ENCODE measurements around the gene PNLIPRP3.
"Not testable (repeated sequence)": the region's sequence is repeated elsewhere in the genome, so short reads cannot be mapped to it uniquely, and the experiment has no call there.

Gene PNLIPRP3
- long read RNA-seq, donor 1, result 0 reads
- long read RNA-seq, donor 2, result 0 reads
- long read RNA-seq, donor 3, result 0 reads
- long read RNA-seq, donor 4, result 0 reads
- long read RNA-seq, donor 5, result 0 reads
- long read RNA-seq, donor 6, result 0 reads
- long read RNA-seq, donor 7, result 0 reads
- long read RNA-seq, donor 8, result 0 reads

GRCh38 chr10:116427671-116428070 lies at the start of gene PNLIPRP3:
Gene PNLIPRP3, plus strand, starts transcription at chr10:116427847. Its CDS starts 166 bp downstream, at chr10:116428013.
- no peak for DNase-seq

- DNase-seq, result no peak
These were observed 45.4 kb upstream of the PNLIPRP3 start for GRCh38 chr10:116382290-116382689.

GRCh38 chr10:116385311-116385710 lies 42.3 kb upstream of the PNLIPRP3 start:
- DNase-seq, result no peak

DNA sequence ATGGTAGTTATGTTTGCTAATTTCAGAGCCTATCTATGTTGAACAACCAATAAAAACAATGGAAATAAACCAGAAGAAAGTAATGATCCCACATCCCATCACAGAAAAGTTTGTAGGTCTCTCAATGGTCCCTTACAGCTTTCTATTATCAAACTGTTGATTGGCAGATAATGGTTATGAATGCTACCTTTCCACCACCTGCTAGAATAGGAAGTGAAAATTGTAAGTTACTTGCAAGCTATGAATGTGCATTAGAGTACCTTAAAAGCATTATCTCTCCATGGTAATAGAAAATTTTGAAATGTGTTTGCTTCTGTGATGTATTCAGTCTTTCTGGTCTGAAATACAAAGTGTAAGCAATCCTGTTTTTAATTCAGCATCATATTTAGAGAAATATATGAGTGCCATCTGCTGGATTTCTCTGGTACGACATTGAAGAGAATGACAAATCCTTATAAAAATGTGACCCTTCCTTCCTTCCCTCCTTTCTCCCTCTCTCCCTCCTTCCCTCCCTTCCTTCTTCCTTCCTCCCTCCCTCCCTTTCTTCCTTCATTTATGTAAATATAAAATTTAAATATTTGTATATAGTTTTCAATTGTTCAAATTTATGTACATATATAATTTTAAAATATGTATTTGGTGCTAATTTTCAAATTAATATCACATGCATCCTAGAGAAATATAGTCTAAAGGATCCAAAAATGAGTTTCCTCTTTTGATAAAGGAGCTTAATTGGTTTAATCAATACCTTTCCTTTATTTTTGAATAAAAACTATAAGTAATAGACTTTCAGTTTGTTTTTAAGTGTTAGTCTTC lies 41.4 kb upstream of the PNLIPRP3 start:
- no peak for DNase-seq

DNA sequence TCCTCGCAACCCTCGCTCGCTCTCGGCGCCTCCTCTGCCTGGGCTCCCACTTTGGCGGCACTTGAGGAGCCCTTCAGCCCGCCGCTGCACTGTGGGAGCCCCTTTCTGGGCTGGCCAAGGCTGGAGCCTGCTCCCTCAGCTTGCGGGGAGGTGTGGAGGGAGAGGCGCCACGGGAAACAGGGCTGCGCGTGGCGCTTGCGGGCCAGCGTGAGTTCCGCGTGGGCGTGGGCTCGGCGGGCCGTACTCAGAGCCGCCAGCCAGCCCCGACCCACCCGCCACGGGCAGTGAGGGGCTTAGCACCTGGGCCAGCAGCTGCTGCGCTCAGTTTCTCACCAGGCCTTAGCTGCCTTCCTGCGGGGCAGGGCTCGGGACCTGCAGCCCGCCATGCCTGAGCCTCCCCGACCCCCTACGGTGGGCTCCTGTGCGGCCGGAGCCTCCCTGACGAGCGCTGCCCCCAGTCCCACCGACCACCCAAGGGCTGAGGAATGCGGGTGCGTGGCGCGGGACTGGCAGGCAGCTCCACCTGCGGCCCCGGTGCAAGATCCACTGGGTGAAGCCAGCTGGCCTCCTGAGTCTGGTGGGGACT lies 34.3 kb upstream of the PNLIPRP3 start:
- DNase-seq, result not testable (repeated sequence)

DNA sequence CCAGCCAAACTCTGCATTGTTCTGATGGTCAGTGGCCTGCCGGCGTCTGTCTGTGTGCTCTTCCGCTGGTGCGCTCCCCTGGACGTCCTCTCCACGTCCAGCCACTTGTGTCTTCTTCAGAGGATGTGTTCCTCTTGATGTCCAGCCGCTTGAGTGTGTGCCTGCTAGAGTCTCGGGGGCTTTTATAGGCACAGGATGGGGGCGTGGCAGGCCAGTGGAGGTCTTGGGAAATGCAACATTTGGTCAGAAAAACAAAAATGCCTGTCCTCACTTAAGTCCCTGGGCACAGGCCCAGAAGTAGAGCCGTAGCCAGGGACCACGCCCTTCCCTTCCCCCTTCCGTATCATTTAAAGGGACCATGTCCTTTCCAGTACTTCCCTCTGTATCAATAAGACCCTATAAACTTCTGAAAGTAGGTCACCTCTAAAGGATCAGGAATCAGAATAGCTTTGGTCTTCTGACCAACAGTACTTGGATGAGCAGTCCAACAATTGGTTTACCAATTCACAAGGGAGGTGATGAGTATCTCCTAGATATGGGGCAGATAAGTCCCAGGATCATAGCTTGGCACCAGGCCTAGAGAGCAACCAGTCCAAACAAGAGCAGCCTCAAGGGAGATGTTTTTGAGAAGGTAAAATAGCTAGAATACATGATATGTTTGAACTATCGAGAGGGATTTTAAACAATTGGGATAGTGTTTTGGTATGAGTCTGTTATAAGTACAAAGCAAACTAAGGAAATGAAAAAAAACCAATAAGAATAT lies 32.2 kb upstream of the PNLIPRP3 start:
- no peak for DNase-seq

- no peak for DNase-seq
These were observed 29.4 kb upstream of the PNLIPRP3 start for GRCh38 chr10:116398224-116398623.

- no peak for DNase-seq
These were observed 24.8 kb upstream of the PNLIPRP3 start for GRCh38 chr10:116402858-116403257.

DNA sequence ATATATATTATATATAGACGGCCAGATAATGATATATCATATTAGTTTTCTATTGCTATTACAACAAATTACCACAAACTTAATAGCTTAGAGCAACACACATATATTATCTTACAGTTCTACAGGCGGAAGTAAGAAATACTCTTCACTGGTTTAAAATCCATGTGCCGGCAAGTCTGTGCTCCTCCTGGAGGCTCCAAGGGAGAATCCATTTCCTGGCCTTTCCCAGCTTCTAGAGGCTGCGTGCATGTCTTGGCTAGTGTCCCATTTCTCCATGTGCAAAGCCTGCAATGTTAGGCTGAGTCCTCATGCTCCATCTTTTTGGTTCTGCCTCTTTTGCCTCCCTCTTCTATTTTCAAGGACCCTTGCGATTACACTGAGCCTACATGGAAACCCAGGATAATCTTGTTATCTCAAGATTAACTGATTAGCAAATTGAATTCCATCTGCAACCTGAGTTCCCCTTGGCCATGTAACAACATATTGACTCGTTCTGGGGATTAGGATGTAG lies 23.9 kb upstream of the PNLIPRP3 start:
- no peak for DNase-seq

- no peak for DNase-seq
These were observed 18.9 kb upstream of the PNLIPRP3 start for GRCh38 chr10:116408719-116409118.

- DNase-seq, result no peak
These were observed 17.3 kb upstream of the PNLIPRP3 start for GRCh38 chr10:116410351-116410750.

GRCh38 chr10:116417821-116418220 lies 9.8 kb upstream of the PNLIPRP3 start:
- no peak for DNase-seq

DNA sequence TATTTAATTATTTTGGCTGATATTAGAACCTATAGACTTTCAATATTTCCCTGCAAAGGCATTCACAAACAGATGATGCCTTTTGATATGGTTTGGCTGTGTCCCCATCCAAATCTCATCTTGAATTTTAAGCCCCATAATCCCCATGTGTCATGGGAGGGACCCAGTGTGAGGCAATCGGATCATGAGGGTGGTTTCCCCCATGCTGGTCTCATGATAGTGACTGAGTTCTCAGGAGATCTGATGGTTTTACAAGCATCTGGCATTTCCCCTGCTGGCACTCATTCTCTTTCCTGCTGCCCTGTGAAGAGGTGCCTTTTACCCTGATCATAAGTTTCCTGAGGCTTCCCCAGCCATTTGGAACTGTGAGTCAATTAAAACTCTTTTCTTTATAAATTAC lies 9.3 kb upstream of the PNLIPRP3 start:
- DNase-seq, result no peak

GRCh38 chr10:116421815-116422214 lies 5.8 kb upstream of the PNLIPRP3 start:
- no peak for DNase-seq

GRCh38 chr10:116429288-116429977 lies 1.8 kb downstream of the PNLIPRP3 start:
- no peak for DNase-seq

- no peak for DNase-seq
These were observed 2.6 kb downstream of the PNLIPRP3 start for GRCh38 chr10:116430288-116430687.

DNA sequence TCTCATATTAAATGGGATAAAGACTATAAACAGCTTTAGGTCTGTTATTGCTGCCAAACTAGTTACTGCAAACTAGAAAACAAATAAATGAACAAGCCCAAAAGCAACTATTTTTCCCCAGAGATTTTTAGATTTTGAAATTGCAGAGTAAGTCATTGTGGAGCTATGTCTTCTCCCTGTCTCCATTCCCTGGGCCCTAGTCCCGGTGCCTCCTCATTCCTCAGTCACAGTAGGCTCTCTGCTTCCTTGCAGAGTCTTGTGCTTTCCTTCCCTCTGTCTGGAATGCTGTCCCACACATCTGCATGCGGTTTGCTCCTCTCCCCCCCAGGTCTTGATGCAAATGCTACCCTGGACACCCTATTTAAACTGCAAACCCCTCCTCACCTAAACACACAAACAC lies 4.0 kb downstream of the PNLIPRP3 start:
- DNase-seq, result no peak

DNA sequence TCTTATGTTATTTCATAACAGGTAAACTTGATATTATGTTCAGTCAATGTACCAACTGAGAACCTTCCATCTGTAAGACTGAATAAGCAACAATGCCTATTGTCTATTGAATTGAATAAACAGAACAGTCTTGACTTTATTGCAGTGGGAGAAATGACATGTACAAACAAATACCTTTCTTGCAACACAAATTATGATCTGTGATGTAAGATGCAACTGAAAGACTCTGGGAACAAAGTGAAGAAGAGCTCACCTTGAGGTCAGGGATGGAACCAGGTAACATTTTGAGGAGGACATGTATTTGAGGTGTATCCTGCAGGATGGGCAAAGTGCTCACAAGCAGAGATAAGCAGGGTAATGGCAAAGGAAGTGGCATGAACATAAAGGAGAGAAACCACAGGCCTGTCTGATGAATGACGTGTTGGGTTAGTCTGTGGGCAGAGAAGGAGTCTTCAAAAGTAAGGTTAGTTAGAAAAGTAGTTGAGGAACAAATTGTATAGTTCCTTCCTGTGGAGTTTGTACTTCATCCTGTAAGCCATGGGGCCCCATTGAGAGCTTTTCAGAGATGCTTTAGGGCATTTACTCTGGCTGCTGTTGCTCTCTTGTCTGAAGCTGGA lies 9.5 kb downstream of the PNLIPRP3 start:
- DNase-seq, result no peak

DNA sequence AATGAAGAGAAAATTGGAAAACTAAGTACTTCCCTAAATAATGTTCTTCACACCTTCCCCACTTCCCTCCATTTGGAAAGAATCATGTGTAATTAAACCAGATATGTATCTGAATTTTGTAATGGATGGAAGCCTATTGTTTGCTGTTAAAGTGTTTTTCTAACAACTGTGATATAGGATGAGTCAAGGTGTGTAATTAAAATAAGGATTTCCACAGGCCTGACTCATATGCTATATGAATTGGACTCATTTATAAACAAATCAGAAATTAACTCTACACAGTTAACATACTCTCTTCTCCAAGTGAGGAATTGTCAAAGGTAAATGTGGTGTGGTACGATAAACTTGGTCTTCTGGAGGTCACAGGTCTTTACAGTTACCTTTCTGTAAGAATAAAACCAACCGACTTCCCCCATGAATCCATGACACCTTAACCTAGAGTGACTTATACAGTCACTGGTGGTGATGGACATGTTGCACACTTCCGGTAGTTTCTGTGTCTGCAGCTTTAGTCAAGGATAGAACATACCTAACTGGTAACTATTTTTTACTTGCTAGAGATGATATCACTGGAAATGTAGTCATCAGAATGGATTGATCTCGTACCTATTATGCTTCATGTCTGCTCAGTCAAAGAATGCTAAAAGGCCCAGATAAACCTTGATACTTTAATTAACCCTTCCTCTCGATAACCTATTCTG lies 12.8 kb downstream of the PNLIPRP3 start:
- no peak for DNase-seq

DNA sequence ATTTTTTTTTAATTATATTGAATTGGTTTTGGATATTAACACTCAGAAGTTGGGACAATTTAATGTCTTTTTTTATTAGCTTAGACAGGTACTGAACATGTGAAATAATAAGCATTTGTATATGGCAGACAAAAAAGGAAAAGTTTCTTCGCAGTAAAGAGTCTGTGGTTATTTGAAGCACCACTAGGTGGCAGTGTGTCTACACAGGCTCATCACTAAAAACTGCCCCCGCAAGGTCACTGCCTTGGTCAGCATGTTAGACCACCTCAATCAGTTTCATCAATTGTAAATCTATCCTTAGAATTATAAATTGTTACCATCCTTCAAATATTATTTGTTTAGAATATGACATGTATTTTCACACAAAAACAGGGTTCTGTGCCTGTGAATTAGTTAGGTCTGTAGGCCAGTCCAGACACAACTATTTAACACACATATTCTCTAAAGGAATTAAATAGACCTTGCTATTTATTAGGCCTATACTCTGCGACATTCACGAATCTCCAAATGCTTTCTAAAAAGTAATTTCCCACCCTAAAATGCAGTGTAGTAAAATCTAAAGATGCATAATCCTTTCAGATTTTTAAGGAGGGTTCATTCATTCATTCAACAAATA lies 17.0 kb downstream of the PNLIPRP3 start:
- DNase-seq, result peak; percentile 21

GRCh38 chr10:116450861-116451260 lies 23.2 kb downstream of the PNLIPRP3 start:
- DNase-seq, result no peak
